ENCODE data around the gene FAM237B. TPM values are rescaled to one million over a fixed set of nuclear protein-coding genes. Genes with fewer than 3 reads are reported as not detected.

The FAM237B gene
- total and polyA plus RNA-seq, 2 of the 8 experiments (the other 6 are each of a cell fraction or from before 2014, with no cell fraction given) = not detected

GRCh38 chr7:90345595-90346335 is 24.7 kb upstream of the FAM237B start:
- H2AK5ac ChIP-seq (ENCODE audit: low read depth, low read length) = no peak overlapping the region
- TF ChIP-seq GTF2F1 (IDR thresholded peaks at IDR 0.05; ENCODE audit: borderline replicate concordance, low read depth, low read length) (no peak), POU5F1 (IDR thresholded peaks at IDR 0.05; ENCODE audit: low read depth, low read length) (no peak), CBX5 (IDR thresholded peaks at IDR 0.05; ENCODE audit: low read depth, low read length) (no peak), ZNF274 (IDR thresholded peaks at IDR 0.05; ENCODE audit: borderline replicate concordance, extremely low read depth, low read length) (no peak), SIX5 (IDR thresholded peaks at IDR 0.05; ENCODE audit: low read depth, low read length) (no peak), SAP30 (IDR thresholded peaks at IDR 0.05; ENCODE audit: insufficient read depth, insufficient replicate concordance, low read length) (no peak), RAD21 (IDR thresholded peaks at IDR 0.05 in 1 of 2, conservative IDR thresholded peaks at IDR 0.05 in 1 of 2; ENCODE audit: low read depth in 2 of 2, low read length in 2 of 2) (no peak), KDM5A (IDR thresholded peaks at IDR 0.05; ENCODE audit: low read length) (no peak)
- H2BK5ac ChIP-seq (ENCODE audit: low read depth, low read length) = no peak overlapping the region; the same call in 1 of the 2 replicates
- no peak overlapping the region for H3K23ac ChIP-seq (ENCODE audit: insufficient read length)
- H3K56ac ChIP-seq (replicated peaks; ENCODE audit: insufficient read length, low read depth, low read length) = no peak overlapping the region
- H3K14ac ChIP-seq (ENCODE audit: insufficient read length) = no peak overlapping the region
- no peak overlapping the region for H3K4ac ChIP-seq (replicated peaks; ENCODE audit: insufficient read length, low read depth, low read length)
- H3K23me2 ChIP-seq (ENCODE audit: low read depth, low read length) = no peaks in the 10 kb centered on the region
- peaks cover 4 to 36% of the 10 kb centered on the region in 2 experiments; a peak in 3 of 4 replicates for H3K79me2 ChIP-seq (ENCODE audit: control insufficient read depth in 1 of 2, insufficient read depth in 2 of 2, low read length in 2 of 2)
- no peak overlapping the region for H2BK12ac ChIP-seq (ENCODE audit: low read depth, low read length)
- peak overlapping the region; percentile 80 to 81 for H3K4me2 ChIP-seq (ENCODE audit: insufficient read depth in 1 of 2, low read depth in 2 of 2, low read length in 2 of 2)
- H2BK120ac ChIP-seq (replicated peaks; ENCODE audit: low read depth, low read length) = no peak overlapping the region
- H3K27me3 ChIP-seq (replicated peaks in 1 of 4; ENCODE audit: control insufficient read depth in 3 of 4, extremely low read depth in 1 of 4, insufficient read depth in 3 of 4, low read length in 3 of 4) = no peaks in the 10 kb centered on the region
- WGBS, 2 experiments (ENCODE audit: extremely low coverage in 1 of 2, insufficient coverage in 1 of 2, insufficient read length in 1 of 2, insufficient replicate concordance in 2 of 2, low coverage in 1 of 2, low lambda C conversion rate in 2 of 2, missing lambda C conversion rate in 1 of 2) = 9% methylated on average over 18 of the region's 18 CpGs; no CpG with 5 or more reads in 1 of the 2 experiments
- no peak overlapping the region for H2BK15ac ChIP-seq (ENCODE audit: low read length)
- H3K4me1 ChIP-seq (replicated peaks in 1 of 4; ENCODE audit: control insufficient read depth in 3 of 4, insufficient read depth in 4 of 4, low read length in 3 of 4) = no peaks in the 10 kb centered on the region
- no peaks in the 10 kb centered on the region for H3K9me3 ChIP-seq (ENCODE audit: insufficient read depth in 2 of 2, low read depth in 1 of 2, low read length in 1 of 2)
- no peak overlapping the region for H4K91ac ChIP-seq (replicated peaks; ENCODE audit: insufficient read length, low read length)
- no peaks in the 10 kb centered on the region for H4K20me1 ChIP-seq (replicated peaks in 1 of 2; ENCODE audit: control insufficient read depth in 1 of 2, insufficient read depth in 2 of 2, low read length in 2 of 2)
- no peak overlapping the region for H4K5ac ChIP-seq (ENCODE audit: insufficient read length, low read depth, low read length)
- peaks cover 4% of the 10 kb centered on the region; the same call in 1 of the 2 replicates for H3K79me1 ChIP-seq (ENCODE audit: low read depth, low read length)
- no peak overlapping the region for H3K27ac ChIP-seq (ENCODE audit: low read depth, low read length)
- H3K9ac ChIP-seq (replicated peaks in 1 of 4; ENCODE audit: extremely low read depth in 1 of 4, low read depth in 3 of 4, low read length in 3 of 4) = peak overlapping the region; percentile 9 to 93 (median 56); a peak in 6 of 7 replicates
- ChIA-PET CTCF (ENCODE audit: partially characterized antibody) (interaction anchor here (0.6 to 1.8 kb wide), 27 partner anchors 9 to 677 kb away, joined by 3 to 8 read pairs (median 4); partner anchors contain the start of genes CLDN12 and STEAP2), POLR2A (ENCODE audit: partially characterized antibody) (interaction anchor here (0.6 to 1.2 kb wide), 7 partner anchors 10 to 99 kb away, joined by 3 to 4 read pairs (median 3); partner anchors contain the start of gene FAM237B)
- H2BK20ac ChIP-seq (ENCODE audit: low read length) = no peak overlapping the region
- no peak for DNase-seq (ENCODE audit: low read depth in 1 of 2, low spot score in 2 of 2)
- H3K36me3 ChIP-seq (ENCODE audit: control insufficient read depth in 2 of 4, insufficient read depth in 4 of 4, low read length in 3 of 4) = no peaks in the 10 kb centered on the region
- peak overlapping the region; percentile 68 to 99 (median 90) for H3K4me3 ChIP-seq (ENCODE audit: extremely low read depth in 1 of 4, insufficient read depth in 2 of 4, low read depth in 3 of 4, low read length in 4 of 4)
- 0 out of 2 replicates have a peak overlapping the region, but pooled peaks have one; percentile 22 for H3K18ac ChIP-seq (ENCODE audit: extremely low read depth, low read length)
- H2AFZ ChIP-seq (ENCODE audit: low read length) = peak overlapping the region; percentile 94
- no peak for FAIRE-seq
- no peak overlapping the region for H4K8ac ChIP-seq (ENCODE audit: extremely low read depth, insufficient read depth, low read length)
